H9 (cell line): ENCODE measurements around the gene ETFA. TPM values are rescaled to one million over a fixed set of nuclear protein-coding genes. Genes with fewer than 3 reads are reported as not detected.
"Not testable (repeated sequence)": the region's sequence is repeated elsewhere in the genome, so short reads cannot be mapped to it uniquely, and the experiment has no call there.

ENCODE experiments used
- DNase-seq: peaks from one replicate; pipeline ENCODE4 v3.0.0-alpha.2; 2017
- H2AFZ ChIP-seq: one replicate; pipeline ENCODE4 v1.6.1; 2013; ENCODE audit warnings: mild to moderate bottlenecking, low read length, control low read depth, moderate library complexity
- H2AK5ac ChIP-seq: 2 replicates; pipeline ENCODE4 v1.6.1; 2013; ENCODE audit warnings: low read length, control low read depth, mixed read lengths; ENCODE audit not compliant: insufficient read length
- H2BK120ac ChIP-seq: one replicate; pipeline ENCODE4 v1.6.1; 2013; ENCODE audit warnings: low read depth, mild to moderate bottlenecking, low read length, control low read depth, inconsistent platforms; ENCODE audit not compliant: poor library complexity, severe bottlenecking
- H2BK12ac ChIP-seq: 2 replicates; pipeline ENCODE4 v1.6.1; 2013; ENCODE audit warnings: low read length, control low read depth, mixed read lengths, low read depth; ENCODE audit not compliant: insufficient read length
- H2BK15ac ChIP-seq: 2 replicates; pipeline ENCODE4 v1.6.1; 2013; ENCODE audit warnings: low read depth, low read length, control low read depth
- H2BK20ac ChIP-seq: one replicate; pipeline ENCODE4 v1.6.1; 2013; ENCODE audit warnings: low read depth, mild to moderate bottlenecking, low read length, control low read depth, inconsistent platforms; ENCODE audit not compliant: poor library complexity, severe bottlenecking
- H2BK5ac ChIP-seq: 2 replicates; pipeline ENCODE4 v1.6.1; 2013; ENCODE audit warnings: low read length, control low read depth, mixed read lengths; ENCODE audit not compliant: insufficient read length
- H3K14ac ChIP-seq: 2 replicates; pipeline ENCODE4 v1.6.1; 2013; ENCODE audit warnings: low read length, control low read depth; ENCODE audit not compliant: insufficient read depth
- H3K18ac ChIP-seq: 2 replicates; pipeline ENCODE4 v1.6.1; 2013; ENCODE audit warnings: low read depth, mild to moderate bottlenecking, mixed read lengths, low read length, control low read depth; ENCODE audit not compliant: insufficient read length
- H3K23ac ChIP-seq: 2 replicates; pipeline ENCODE4 v1.6.1; 2013; ENCODE audit warnings: low read length, control low read depth, mixed read lengths, low read depth; ENCODE audit not compliant: insufficient read length
- H3K23me2 ChIP-seq: 2 replicates; pipeline ENCODE4 v1.6.1; 2013; ENCODE audit warnings: low read depth, mild to moderate bottlenecking, mixed read lengths, low read length, control low read depth; ENCODE audit not compliant: insufficient read length, poor library complexity, severe bottlenecking
- H3K27ac ChIP-seq: 2 replicates; pipeline ENCODE4 v1.5.1; 2013; ENCODE audit warnings: low read length, control low read depth, mixed read lengths, low read depth; ENCODE audit not compliant: insufficient read length
- H3K27me3 ChIP-seq: 2 replicates; pipeline ENCODE4 v1.6.1; 2013; ENCODE audit warnings: low read length, control low read depth, inconsistent platforms; ENCODE audit not compliant: insufficient read depth
- H3K4ac ChIP-seq: 2 replicates; pipeline ENCODE4 v1.6.1; 2013; ENCODE audit warnings: low read depth, mild to moderate bottlenecking, control low read depth, inconsistent platforms, low read length, moderate library complexity
- H3K4me1 ChIP-seq: 2 replicates; pipeline ENCODE4 v1.6.1; 2013; ENCODE audit warnings: low read length, control low read depth, inconsistent platforms; ENCODE audit not compliant: insufficient read depth
- H3K4me2 ChIP-seq: 2 replicates; pipeline ENCODE4 v1.6.1; 2013; ENCODE audit warnings: low read length, control low read depth, mixed read lengths; ENCODE audit not compliant: insufficient read length, insufficient read depth
- H3K56ac ChIP-seq: 2 replicates; pipeline ENCODE4 v1.6.1; 2013; ENCODE audit warnings: low read depth, mild to moderate bottlenecking, mixed read lengths, low read length, control low read depth; ENCODE audit not compliant: insufficient read length
- H3K79me1 ChIP-seq: 2 replicates; pipeline ENCODE4 v1.6.1; 2013; ENCODE audit warnings: low read depth, mild to moderate bottlenecking, moderate library complexity, low read length, control low read depth, inconsistent platforms; ENCODE audit not compliant: insufficient read depth, poor library complexity, severe bottlenecking
- H3K79me2 ChIP-seq: 2 replicates; pipeline ENCODE4 v1.6.1; 2013; ENCODE audit warnings: low read length, control low read depth, inconsistent platforms; ENCODE audit not compliant: insufficient read depth
- H3K9ac ChIP-seq: 2 replicates; pipeline ENCODE4 v1.6.1; 2013; ENCODE audit warnings: low read length, control low read depth, mixed read lengths; ENCODE audit not compliant: insufficient read length; ENCODE audit errors: extremely low read depth
- H3K9me3 ChIP-seq: one replicate; pipeline ENCODE4 v1.6.1; 2013; ENCODE audit warnings: low read depth, low read length, inconsistent platforms; ENCODE audit not compliant: control insufficient read depth
- H3T11ph ChIP-seq: one replicate; pipeline ENCODE4 v1.6.1; 2013; ENCODE audit warnings: mild to moderate bottlenecking, low read length, control low read depth, inconsistent platforms
- H4K20me1 ChIP-seq: one replicate; pipeline ENCODE4 v1.6.1; 2013; ENCODE audit not compliant: control insufficient read depth, insufficient read length, insufficient read depth
- H4K5ac ChIP-seq: 2 replicates; pipeline ENCODE4 v1.6.1; 2013; ENCODE audit warnings: low read depth, mild to moderate bottlenecking, mixed read lengths, low read length, control low read depth; ENCODE audit not compliant: insufficient read length
- H4K8ac ChIP-seq: replicated peaks from 2 replicates; pipeline ENCODE4 v1.6.1; 2013; ENCODE audit warnings: low read length, control low read depth, mixed read lengths, low read depth; ENCODE audit not compliant: insufficient read length
- H4K91ac ChIP-seq: 2 replicates; pipeline ENCODE4 v1.6.1; 2013; ENCODE audit warnings: low read depth, mild to moderate bottlenecking, moderate library complexity, mixed read lengths, low read length, control low read depth; ENCODE audit not compliant: insufficient read length
- H3K27ac Mint-ChIP-seq, 3 experiments: 2 replicates in 2 of 3; 3 replicates in 1 of 3; pipeline ENCODE4 v1.8.0; 2020 to 2021; ENCODE audit warnings: mixed read lengths in 3 of 3, mild to moderate bottlenecking in 1 of 3, moderate library complexity in 1 of 3
- H3K27me3 Mint-ChIP-seq: 2 replicates; pipeline ENCODE4 v1.8.0; 2021; ENCODE audit warnings: low read depth, mild to moderate bottlenecking, moderate library complexity, mixed read lengths
- H3K36me3 Mint-ChIP-seq, 3 experiments: 2 replicates in 2 of 3; 3 replicates in 1 of 3; pipeline ENCODE4 v1.8.0; 2020 to 2021; ENCODE audit warnings: low read depth in 3 of 3, mixed read lengths in 3 of 3; ENCODE audit not compliant: insufficient read depth in 1 of 3
- H3K4me1 Mint-ChIP-seq, 2 experiments: 2 replicates each; pipeline ENCODE4 v1.8.0; 2020; ENCODE audit warnings: mixed read lengths in 2 of 2
- H3K4me3 Mint-ChIP-seq, 2 experiments: 2 replicates in 1 of 2; 3 replicates in 1 of 2; pipeline ENCODE4 v1.8.0; 2020 to 2021; ENCODE audit warnings: mild to moderate bottlenecking in 2 of 2, mixed read lengths in 2 of 2, moderate library complexity in 1 of 2
- H3K9me3 Mint-ChIP-seq, 2 experiments: 2 replicates in 1 of 2; 3 replicates in 1 of 2; pipeline ENCODE4 v1.8.0; 2020; ENCODE audit warnings: mild to moderate bottlenecking in 2 of 2, mixed read lengths in 2 of 2, moderate library complexity in 1 of 2
- CTCF ChIP-seq: fragments of 200-600 bp; sonication (generic); conservative IDR thresholded peaks from 3 replicates; pipeline ENCODE4 v1.8.0; 2021; ENCODE audit warnings: antibody characterized with exemption, mild to moderate bottlenecking
- WGBS: extraction: QIAGEN DNeasy Blood & Tissue Kit; methylation state at CpG from one replicate; pipeline ENCODE4 v1.1.7; 2013; ENCODE audit warnings: missing lambda C conversion rate, low lambda C conversion rate, mixed read lengths; ENCODE audit not compliant: insufficient read length; ENCODE audit errors: extremely low coverage; 5-methylcytosine and 5-hydroxymethylcytosine counted together
- total RNA-seq: library from RNA; stranded (reverse); gene quantifications from 2 replicates; pipeline ENCODE4 v1.2.1, GENCODE V29; 2021

ETFA gene
- total RNA-seq, 1 experiment from 2014 or later: 109 TPM

- no peak for TF ChIP-seq CTCF
- H4K91ac ChIP-seq: no peak overlapping the region
- no peak overlapping the region for H3K23ac ChIP-seq
- H2BK12ac ChIP-seq: no peak overlapping the region
- no peak overlapping the region for H3K4me2 ChIP-seq
- Mint-ChIP-seq H3K27me3 (peaks cover 21% of the 10 kb centered on the region), H3K4me1 (peaks cover 16 to 17% of the 10 kb centered on the region in 2 experiments), H3K27ac (no peak overlapping the region), H3K9me3 (peaks cover 0 to 3% of the 10 kb centered on the region in 2 experiments; a peak in 2 of 5 replicates), H3K36me3 (no peaks in the 10 kb centered on the region; a peak in 3 of 7 replicates), H3K4me3 (no peak overlapping the region)
- no CpG with 5 or more reads among the region's 5 CpGs for WGBS
- H2AFZ ChIP-seq: no peak overlapping the region
- H4K20me1 ChIP-seq: no peaks in the 10 kb centered on the region
- peaks cover 5% of the 10 kb centered on the region for H3K23me2 ChIP-seq
- no peak overlapping the region for H3K18ac ChIP-seq
- no peak overlapping the region for H4K5ac ChIP-seq
- no peaks in the 10 kb centered on the region for H3K79me2 ChIP-seq
- DNase-seq: no peak
- no peak overlapping the region for H2BK5ac ChIP-seq
- H2BK15ac ChIP-seq: no peak overlapping the region
- no peak overlapping the region for H3K4ac ChIP-seq
- no peaks in the 10 kb centered on the region for H3K27me3 ChIP-seq
- no peak overlapping the region for H3K56ac ChIP-seq
- no peak overlapping the region for H2AK5ac ChIP-seq
- H4K8ac ChIP-seq: no peak overlapping the region
- no peak overlapping the region for H3K27ac ChIP-seq
- no peaks in the 10 kb centered on the region for H3K4me1 ChIP-seq
- H2BK120ac ChIP-seq: no peak overlapping the region
- no peak overlapping the region for H2BK20ac ChIP-seq
- no peak overlapping the region for H3T11ph ChIP-seq
- H3K9me3 ChIP-seq: no peaks in the 10 kb centered on the region
- H3K79me1 ChIP-seq: no peaks in the 10 kb centered on the region
- H3K9ac ChIP-seq: no peak overlapping the region
- H3K14ac ChIP-seq: no peak overlapping the region
Measured at GRCh38 chr15:76313731-76314130, 2.5 kb upstream of the ETFA start.

GRCh38 chr15:76313175-76313567 lies 1.9 kb upstream of the ETFA start:
- not testable (repeated sequence) for H3K27me3 ChIP-seq, H3K27ac Mint-ChIP-seq, H2BK5ac ChIP-seq, H2BK20ac ChIP-seq, H3K4me1 ChIP-seq, H2BK12ac ChIP-seq, H2BK15ac ChIP-seq, H2BK120ac ChIP-seq, H3K27ac ChIP-seq, H3K9ac ChIP-seq, H3K18ac ChIP-seq, H2AK5ac ChIP-seq, H3K4me2 ChIP-seq, H4K20me1 ChIP-seq, H4K8ac ChIP-seq, H3K79me1 ChIP-seq, H3K36me3 Mint-ChIP-seq, H3K9me3 Mint-ChIP-seq, H4K5ac ChIP-seq, H2AFZ ChIP-seq, H4K91ac ChIP-seq, H3K23ac ChIP-seq, H3K4ac ChIP-seq, H3K79me2 ChIP-seq, H3K9me3 ChIP-seq, H3K23me2 ChIP-seq, H3K14ac ChIP-seq, DNase-seq, H3K56ac ChIP-seq, H3T11ph ChIP-seq, H3K4me3 Mint-ChIP-seq
- H3K4me1 Mint-ChIP-seq: peaks cover 16 to 17% of the 10 kb centered on the region in 2 experiments
- peaks cover 21% of the 10 kb centered on the region for H3K27me3 Mint-ChIP-seq
- no CpG with 5 or more reads among the region's 4 CpGs for WGBS
